H9 (cell line): ENCODE results near the gene SPTBN4. TPM values are rescaled to one million over a fixed set of nuclear protein-coding genes. Genes with fewer than 3 reads are reported as not detected.
A peak's percentile ranks its signal among the peaks of the same experiment; 100 is the strongest.

Experiments
- DNase-seq: peaks from one replicate; pipeline ENCODE4 v3.0.0-alpha.2; 2017
- H2AFZ ChIP-seq: one replicate; pipeline ENCODE4 v1.6.1; 2013; ENCODE audit warnings: mild to moderate bottlenecking, low read length, control low read depth, moderate library complexity
- H2AK5ac ChIP-seq: 2 replicates; pipeline ENCODE4 v1.6.1; 2013; ENCODE audit warnings: low read length, control low read depth, mixed read lengths; ENCODE audit not compliant: insufficient read length
- H2BK120ac ChIP-seq: one replicate; pipeline ENCODE4 v1.6.1; 2013; ENCODE audit warnings: low read depth, mild to moderate bottlenecking, low read length, control low read depth, inconsistent platforms; ENCODE audit not compliant: poor library complexity, severe bottlenecking
- H2BK12ac ChIP-seq: 2 replicates; pipeline ENCODE4 v1.6.1; 2013; ENCODE audit warnings: low read length, control low read depth, mixed read lengths, low read depth; ENCODE audit not compliant: insufficient read length
- H2BK15ac ChIP-seq: 2 replicates; pipeline ENCODE4 v1.6.1; 2013; ENCODE audit warnings: low read depth, low read length, control low read depth
- H2BK20ac ChIP-seq: one replicate; pipeline ENCODE4 v1.6.1; 2013; ENCODE audit warnings: low read depth, mild to moderate bottlenecking, low read length, control low read depth, inconsistent platforms; ENCODE audit not compliant: poor library complexity, severe bottlenecking
- H2BK5ac ChIP-seq: 2 replicates; pipeline ENCODE4 v1.6.1; 2013; ENCODE audit warnings: low read length, control low read depth, mixed read lengths; ENCODE audit not compliant: insufficient read length
- H3K14ac ChIP-seq: 2 replicates; pipeline ENCODE4 v1.6.1; 2013; ENCODE audit warnings: low read length, control low read depth; ENCODE audit not compliant: insufficient read depth
- H3K18ac ChIP-seq: 2 replicates; pipeline ENCODE4 v1.6.1; 2013; ENCODE audit warnings: low read depth, mild to moderate bottlenecking, mixed read lengths, low read length, control low read depth; ENCODE audit not compliant: insufficient read length
- H3K23ac ChIP-seq: 2 replicates; pipeline ENCODE4 v1.6.1; 2013; ENCODE audit warnings: low read length, control low read depth, mixed read lengths, low read depth; ENCODE audit not compliant: insufficient read length
- H3K23me2 ChIP-seq: 2 replicates; pipeline ENCODE4 v1.6.1; 2013; ENCODE audit warnings: low read depth, mild to moderate bottlenecking, mixed read lengths, low read length, control low read depth; ENCODE audit not compliant: insufficient read length, poor library complexity, severe bottlenecking
- H3K27ac ChIP-seq: 2 replicates; pipeline ENCODE4 v1.5.1; 2013; ENCODE audit warnings: low read length, control low read depth, mixed read lengths, low read depth; ENCODE audit not compliant: insufficient read length
- H3K27me3 ChIP-seq: 2 replicates; pipeline ENCODE4 v1.6.1; 2013; ENCODE audit warnings: low read length, control low read depth, inconsistent platforms; ENCODE audit not compliant: insufficient read depth
- H3K4ac ChIP-seq: 2 replicates; pipeline ENCODE4 v1.6.1; 2013; ENCODE audit warnings: low read depth, mild to moderate bottlenecking, control low read depth, inconsistent platforms, low read length, moderate library complexity
- H3K4me1 ChIP-seq: 2 replicates; pipeline ENCODE4 v1.6.1; 2013; ENCODE audit warnings: low read length, control low read depth, inconsistent platforms; ENCODE audit not compliant: insufficient read depth
- H3K4me2 ChIP-seq: 2 replicates; pipeline ENCODE4 v1.6.1; 2013; ENCODE audit warnings: low read length, control low read depth, mixed read lengths; ENCODE audit not compliant: insufficient read length, insufficient read depth
- H3K56ac ChIP-seq: 2 replicates; pipeline ENCODE4 v1.6.1; 2013; ENCODE audit warnings: low read depth, mild to moderate bottlenecking, mixed read lengths, low read length, control low read depth; ENCODE audit not compliant: insufficient read length
- H3K79me1 ChIP-seq: 2 replicates; pipeline ENCODE4 v1.6.1; 2013; ENCODE audit warnings: low read depth, mild to moderate bottlenecking, moderate library complexity, low read length, control low read depth, inconsistent platforms; ENCODE audit not compliant: insufficient read depth, poor library complexity, severe bottlenecking
- H3K79me2 ChIP-seq: 2 replicates; pipeline ENCODE4 v1.6.1; 2013; ENCODE audit warnings: low read length, control low read depth, inconsistent platforms; ENCODE audit not compliant: insufficient read depth
- H3K9ac ChIP-seq: 2 replicates; pipeline ENCODE4 v1.6.1; 2013; ENCODE audit warnings: low read length, control low read depth, mixed read lengths; ENCODE audit not compliant: insufficient read length; ENCODE audit errors: extremely low read depth
- H3K9me3 ChIP-seq: one replicate; pipeline ENCODE4 v1.6.1; 2013; ENCODE audit warnings: low read depth, low read length, inconsistent platforms; ENCODE audit not compliant: control insufficient read depth
- H3T11ph ChIP-seq: one replicate; pipeline ENCODE4 v1.6.1; 2013; ENCODE audit warnings: mild to moderate bottlenecking, low read length, control low read depth, inconsistent platforms
- H4K20me1 ChIP-seq: one replicate; pipeline ENCODE4 v1.6.1; 2013; ENCODE audit not compliant: control insufficient read depth, insufficient read length, insufficient read depth
- H4K5ac ChIP-seq: 2 replicates; pipeline ENCODE4 v1.6.1; 2013; ENCODE audit warnings: low read depth, mild to moderate bottlenecking, mixed read lengths, low read length, control low read depth; ENCODE audit not compliant: insufficient read length
- H4K8ac ChIP-seq: replicated peaks from 2 replicates; pipeline ENCODE4 v1.6.1; 2013; ENCODE audit warnings: low read length, control low read depth, mixed read lengths, low read depth; ENCODE audit not compliant: insufficient read length
- H4K91ac ChIP-seq: 2 replicates; pipeline ENCODE4 v1.6.1; 2013; ENCODE audit warnings: low read depth, mild to moderate bottlenecking, moderate library complexity, mixed read lengths, low read length, control low read depth; ENCODE audit not compliant: insufficient read length
- H3K27ac Mint-ChIP-seq, 3 experiments: 2 replicates in 2 of 3; 3 replicates in 1 of 3; pipeline ENCODE4 v1.8.0; 2020 to 2021; ENCODE audit warnings: mixed read lengths in 3 of 3, mild to moderate bottlenecking in 1 of 3, moderate library complexity in 1 of 3
- H3K27me3 Mint-ChIP-seq: 2 replicates; pipeline ENCODE4 v1.8.0; 2021; ENCODE audit warnings: low read depth, mild to moderate bottlenecking, moderate library complexity, mixed read lengths
- H3K36me3 Mint-ChIP-seq, 3 experiments: 2 replicates in 2 of 3; 3 replicates in 1 of 3; pipeline ENCODE4 v1.8.0; 2020 to 2021; ENCODE audit warnings: low read depth in 3 of 3, mixed read lengths in 3 of 3; ENCODE audit not compliant: insufficient read depth in 1 of 3
- H3K4me1 Mint-ChIP-seq, 2 experiments: 2 replicates each; pipeline ENCODE4 v1.8.0; 2020; ENCODE audit warnings: mixed read lengths in 2 of 2
- H3K4me3 Mint-ChIP-seq, 2 experiments: 2 replicates in 1 of 2; 3 replicates in 1 of 2; pipeline ENCODE4 v1.8.0; 2020 to 2021; ENCODE audit warnings: mild to moderate bottlenecking in 2 of 2, mixed read lengths in 2 of 2, moderate library complexity in 1 of 2
- H3K9me3 Mint-ChIP-seq, 2 experiments: 2 replicates in 1 of 2; 3 replicates in 1 of 2; pipeline ENCODE4 v1.8.0; 2020; ENCODE audit warnings: mild to moderate bottlenecking in 2 of 2, mixed read lengths in 2 of 2, moderate library complexity in 1 of 2
- CTCF ChIP-seq: fragments of 200-600 bp; sonication (generic); conservative IDR thresholded peaks from 3 replicates; pipeline ENCODE4 v1.8.0; 2021; ENCODE audit warnings: antibody characterized with exemption, mild to moderate bottlenecking
- WGBS: extraction: QIAGEN DNeasy Blood & Tissue Kit; methylation state at CpG from one replicate; pipeline ENCODE4 v1.1.7; 2013; ENCODE audit warnings: missing lambda C conversion rate, low lambda C conversion rate, mixed read lengths; ENCODE audit not compliant: insufficient read length; ENCODE audit errors: extremely low coverage; 5-methylcytosine and 5-hydroxymethylcytosine counted together
- total RNA-seq: library from RNA; stranded (reverse); gene quantifications from 2 replicates; pipeline ENCODE4 v1.2.1, GENCODE V29; 2021

The SPTBN4 gene
- total RNA-seq, 1 experiment from 2014 or later, result 2.9 TPM

- H2BK120ac ChIP-seq, result no peak overlapping the region
- H4K8ac ChIP-seq, result no peak overlapping the region
- no peak overlapping the region for H4K91ac ChIP-seq
- Mint-ChIP-seq H3K9me3 (no peaks in the 10 kb centered on the region; a peak in 1 of 5 replicates), H3K4me3 (peak overlapping the region; percentile 63 to 84), H3K27ac (0 out of 7 replicates have a peak overlapping the region, but pooled peaks of 1 of the 3 experiments have one; percentile 19), H3K36me3 (peaks cover 4 to 22% (median 11%) of the 10 kb centered on the region in 3 experiments; a peak in 5 of 7 replicates), H3K4me1 (peaks cover 27 to 48% of the 10 kb centered on the region in 2 experiments), H3K27me3 (peaks cover 66% of the 10 kb centered on the region)
- H3K18ac ChIP-seq, result no peak overlapping the region
- H3K79me1 ChIP-seq, result no peaks in the 10 kb centered on the region
- no peak overlapping the region for H2BK15ac ChIP-seq
- no peak overlapping the region for H2AFZ ChIP-seq
- no peak overlapping the region for H4K5ac ChIP-seq
- peaks cover 8% of the 10 kb centered on the region; the same call in 1 of the 2 replicates for H3K27me3 ChIP-seq
- H4K20me1 ChIP-seq, result peaks cover 4% of the 10 kb centered on the region
- no peak overlapping the region for H3K27ac ChIP-seq
- no peak overlapping the region for H3T11ph ChIP-seq
- peak; percentile 95 for DNase-seq
- no peak overlapping the region for H3K14ac ChIP-seq
- H3K56ac ChIP-seq, result no peak overlapping the region
- H2AK5ac ChIP-seq, result no peak overlapping the region
- H3K4me1 ChIP-seq, result no peaks in the 10 kb centered on the region
- no peak overlapping the region for H3K23ac ChIP-seq
- H2BK12ac ChIP-seq, result no peak overlapping the region
- H2BK20ac ChIP-seq, result no peak overlapping the region
- H3K4me2 ChIP-seq, result peak overlapping the region; percentile 73
- H3K79me2 ChIP-seq, result no peaks in the 10 kb centered on the region
- TF ChIP-seq CTCF, result no peak
- H3K23me2 ChIP-seq, result peaks cover 31% of the 10 kb centered on the region
- H3K9ac ChIP-seq, result no peak overlapping the region
- no CpG with 5 or more reads among the region's 50 CpGs for WGBS
- no peaks in the 10 kb centered on the region for H3K9me3 ChIP-seq
- no peak overlapping the region for H3K4ac ChIP-seq
- H2BK5ac ChIP-seq, result no peak overlapping the region
Observed at GRCh38 chr19:40609561-40610395, 143.0 kb downstream of the SPTBN4 start.
